NOMO-1 treated with DMSO at 0.1 percent for 48 hours (cell line): Measurements from ENCODE around the gene THSD4.

Experiments used
- DNase-seq: peaks from one replicate; lab custom pipeline; 2025; ENCODE audit not compliant: unreplicated experiment; lab: John Stamatoyannopoulos, UW

The THSD4 gene

DNA sequence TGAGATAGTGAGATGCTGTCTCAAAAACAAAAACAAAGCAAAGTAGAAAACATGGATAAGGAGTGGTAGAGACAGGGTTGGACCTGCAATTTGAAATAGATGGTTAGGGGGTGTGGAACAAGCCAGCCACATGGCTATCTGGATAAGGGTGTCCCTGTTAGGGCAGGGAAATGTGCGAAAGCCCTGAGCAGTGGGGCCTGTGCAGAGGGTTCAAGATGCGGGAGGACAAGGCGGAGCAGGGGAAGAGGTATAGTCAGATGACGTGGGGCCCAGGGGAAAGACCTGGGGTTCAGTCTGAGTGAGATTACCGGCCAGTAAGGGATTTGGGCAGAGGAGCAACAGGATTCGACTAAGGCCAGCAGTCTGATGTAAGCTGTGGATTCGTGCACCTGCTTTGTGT, 676.7 kb downstream of the THSD4 start:
- no peak for DNase-seq

DNA sequence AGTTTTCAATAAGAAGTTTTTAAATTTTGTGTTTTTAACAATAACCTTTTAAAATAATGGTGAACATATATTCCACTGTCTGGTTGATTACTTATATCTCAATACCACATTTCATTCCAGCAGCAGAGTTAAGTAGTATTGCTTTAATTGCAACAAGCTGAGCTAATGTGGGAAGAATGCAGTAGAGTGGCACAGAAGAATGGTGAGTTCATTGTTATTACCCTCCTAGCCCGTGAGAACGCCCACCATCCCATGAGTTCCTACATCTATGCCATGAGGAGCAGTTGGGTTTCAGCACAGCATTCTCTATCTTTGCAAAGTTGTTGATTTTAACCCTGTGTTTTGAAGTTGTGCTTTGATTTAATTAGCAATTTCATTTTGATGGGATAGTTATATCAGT, 677.2 kb downstream of the THSD4 start:
- DNase-seq, result no peak

GRCh38 chr15:71798641-71799040, 683.4 kb downstream of the THSD4 start:
- no peak for DNase-seq

- no peak for DNase-seq
These were observed 684.9 kb downstream of the THSD4 start for GRCh38 chr15:71800190-71800589.

DNA sequence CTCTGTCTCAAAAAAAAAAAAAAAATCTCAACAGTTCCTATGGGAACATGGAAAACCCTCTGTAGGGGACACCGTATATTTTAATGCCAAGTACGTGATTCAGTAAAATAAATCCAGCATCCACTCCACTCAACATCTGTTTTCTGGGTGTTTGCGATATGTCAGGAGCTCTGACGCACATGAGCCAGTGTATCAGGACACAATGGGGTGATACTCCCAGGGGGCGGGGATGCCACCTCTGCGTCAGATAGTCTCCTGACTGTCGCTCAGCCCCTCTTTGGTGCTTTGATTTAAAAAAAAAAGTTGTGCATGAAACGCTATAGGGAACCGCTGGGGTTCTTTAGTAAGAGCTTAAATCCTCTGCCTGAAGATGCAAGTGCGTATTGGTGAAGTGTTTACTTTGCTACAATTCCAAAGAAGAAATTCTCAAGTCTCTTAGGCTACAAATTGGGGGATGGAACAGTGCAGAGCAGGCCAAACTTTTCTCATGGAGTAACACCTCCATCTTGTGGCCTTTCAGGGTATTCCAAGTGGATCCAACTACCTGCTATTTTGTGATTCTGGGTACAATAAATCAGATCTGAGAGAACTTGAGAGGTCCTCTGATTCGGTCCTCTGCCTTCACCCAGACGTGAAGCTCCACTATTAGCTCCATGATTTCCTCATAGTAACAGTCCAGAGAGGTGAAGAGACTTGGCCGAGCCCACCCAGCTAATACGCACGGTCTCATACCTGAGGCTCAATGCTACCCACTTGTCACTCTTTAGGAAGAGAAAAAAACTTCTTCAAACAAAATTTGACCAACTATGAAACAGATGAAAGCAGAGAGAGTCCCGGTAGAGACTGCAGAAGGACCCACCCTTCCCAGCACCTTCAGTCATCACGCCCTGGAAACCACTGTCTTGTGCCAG, 685.8 kb downstream of the THSD4 start:
- peak; percentile 29 for DNase-seq

DNA sequence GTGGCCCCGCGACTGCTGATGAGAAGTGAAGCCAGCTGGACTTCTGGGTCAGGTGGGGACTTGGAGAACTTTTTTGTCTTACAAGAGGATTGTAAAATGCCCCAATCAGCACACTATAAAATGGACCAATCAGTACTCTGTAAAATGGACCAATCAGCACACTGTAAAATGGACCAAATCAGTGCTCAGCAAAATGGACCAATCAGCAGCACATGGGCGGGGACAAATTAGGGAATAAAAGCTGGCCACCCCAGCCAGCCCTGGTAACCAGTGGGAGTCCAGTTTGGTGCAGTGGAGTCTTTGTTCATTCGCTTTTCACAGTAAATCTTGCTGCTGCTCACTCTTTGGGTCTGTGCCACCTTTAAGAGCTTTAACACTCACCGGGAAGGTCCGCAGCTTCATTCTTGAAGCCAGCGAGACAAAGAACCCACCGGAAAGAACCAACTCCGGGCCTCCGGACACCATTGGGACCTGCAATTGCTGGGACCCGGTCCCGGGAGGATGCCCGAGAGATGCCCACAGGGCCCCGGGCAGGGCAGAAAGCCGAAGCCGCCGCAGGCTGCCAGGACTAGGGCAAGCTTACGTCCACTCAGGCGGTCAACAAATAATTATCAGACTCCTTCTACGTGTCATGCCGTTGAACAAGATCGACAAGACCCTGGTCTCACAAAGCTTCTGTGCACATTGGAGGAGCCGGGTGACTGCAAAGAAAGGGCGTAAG, 686.8 kb downstream of the THSD4 start:
- no peak for DNase-seq

GRCh38 chr15:71802770-71803169, 687.5 kb downstream of the THSD4 start:
- DNase-seq, result peak; percentile 5

DNA sequence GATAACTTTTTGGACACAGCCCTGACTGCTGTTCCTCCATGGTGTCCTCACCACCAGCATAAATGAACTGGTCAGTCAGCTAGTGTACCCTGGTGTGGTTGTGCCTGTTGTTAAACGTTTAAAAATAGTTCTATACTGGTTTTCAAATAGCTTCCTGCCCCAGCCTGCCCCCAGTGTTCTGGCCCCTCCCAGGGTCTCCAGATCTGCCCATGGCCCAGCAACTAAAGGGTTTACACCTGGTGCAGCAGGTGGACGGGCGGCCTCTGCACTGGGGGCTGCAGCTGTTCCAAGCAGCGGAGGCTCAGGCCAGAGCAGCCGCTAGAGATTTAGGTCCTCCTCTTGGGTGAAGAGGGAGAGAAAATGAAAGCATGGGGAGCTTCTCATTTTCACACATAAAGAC, 689.0 kb downstream of the THSD4 start:
- DNase-seq, result no peak

GRCh38 chr15:71804695-71805470, 689.6 kb downstream of the THSD4 start:
- no peak for DNase-seq

GRCh38 chr15:71806452-71806931, 691.2 kb downstream of the THSD4 start:
- no peak for DNase-seq

DNA sequence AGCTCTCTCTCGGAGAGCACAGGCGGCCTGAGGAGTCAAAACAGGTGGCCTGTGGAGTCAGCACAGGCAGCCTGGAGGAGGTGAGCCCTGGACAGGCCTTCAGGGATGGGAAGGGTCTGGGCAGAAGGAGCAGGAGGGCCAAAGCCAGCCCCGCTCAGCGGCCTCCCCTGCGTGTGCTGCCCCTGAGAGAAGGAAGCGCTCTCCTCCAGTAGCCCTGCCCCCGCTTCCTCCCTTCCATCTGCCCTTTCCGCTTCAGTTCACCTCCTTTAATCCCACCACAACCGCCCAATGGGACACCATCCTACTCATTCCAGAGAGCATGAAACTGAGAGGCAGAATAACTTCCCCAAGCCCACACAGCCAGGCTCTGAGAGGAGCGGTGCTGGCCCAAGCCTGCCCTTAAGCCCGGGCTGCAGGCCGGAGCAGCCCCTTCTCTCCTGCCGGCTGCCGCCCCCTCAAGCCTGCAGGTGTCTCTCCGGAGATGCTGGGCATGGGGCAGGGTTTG, 691.9 kb downstream of the THSD4 start:
- DNase-seq, result no peak

GRCh38 chr15:71807691-71808091, 692.4 kb downstream of the THSD4 start:
- no peak for DNase-seq

GRCh38 chr15:71808311-71809020, 693.2 kb downstream of the THSD4 start:
- DNase-seq, result no peak

GRCh38 chr15:71809346-71809745, 694.1 kb downstream of the THSD4 start:
- no peak for DNase-seq

- no peak for DNase-seq
These were observed 695.2 kb downstream of the THSD4 start, which contains the start of gene NR2E3 for GRCh38 chr15:71810256-71811035. TSS of gene NR2E3 (plus strand) at chr15:71810554. CDS start at chr15:71810744, 190 bp downstream.

DNA sequence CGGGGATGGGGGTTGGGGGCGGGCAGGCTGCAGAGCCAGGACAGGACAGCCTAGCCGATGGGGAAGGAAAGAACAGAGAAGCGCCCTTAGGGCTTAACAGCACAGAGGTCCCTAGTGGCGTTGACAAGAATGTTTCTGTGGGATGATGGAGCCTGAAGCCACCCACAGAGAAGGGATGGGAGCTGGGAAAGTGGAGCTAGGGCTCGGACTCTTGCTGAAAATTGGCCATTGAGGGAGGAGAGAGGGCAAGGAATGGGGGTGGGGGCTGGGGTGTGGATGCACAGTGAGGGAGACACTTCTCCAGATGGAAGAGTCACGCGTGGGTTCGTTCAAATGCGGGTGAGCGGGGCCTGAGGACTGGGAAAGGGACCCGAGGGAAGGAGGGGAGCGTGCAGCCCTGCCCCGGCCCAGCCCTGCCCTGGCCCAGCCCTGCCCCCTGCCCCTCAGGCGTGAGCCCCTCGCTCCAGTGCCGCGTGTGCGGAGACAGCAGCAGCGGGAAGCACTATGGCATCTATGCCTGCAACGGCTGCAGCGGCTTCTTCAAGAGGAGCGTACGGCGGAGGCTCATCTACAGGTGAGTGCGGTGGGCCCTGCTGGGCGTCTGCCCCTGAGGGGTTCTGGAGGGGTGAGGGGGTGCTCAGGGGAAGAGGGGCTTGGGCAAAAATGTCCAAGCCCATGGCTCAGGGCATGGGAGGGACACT, 695.9 kb downstream of the THSD4 start:
- DNase-seq, result no peak

GRCh38 chr15:71811752-71812735, 696.8 kb downstream of the THSD4 start:
- no peak for DNase-seq
